HepG2 (cell line): ENCODE measurements around the gene PPP1CA. TPM values are rescaled to one million over a fixed set of nuclear protein-coding genes. Genes with fewer than 3 reads are reported as not detected.

Source experiments
- ATAC-seq: fragments of 200-7000 bp; cut with Tn5 transposase; 3 replicates; pipeline ENCODE4 v1.9.1; 2020; ENCODE audit warnings: mild to moderate bottlenecking, moderate library complexity
- BruUV-seq: library from RNA; stranded (reverse); fragments of 400-500 nt; replicated peaks from 2 replicates; lab custom pipeline; 2021; lab: Mats Ljungman, UMichigan
- CTCF ChIA-PET: fragments of 300-600 bp; formaldehyde crosslinking; extraction: SDS; loops from one replicate; lab custom pipeline; 2021; ENCODE audit warnings: low total read pairs, inconsistent platforms, low intra/inter-chr PET ratio; lab: Yijun Ruan, JAX
- POLR2A ChIA-PET: fragments of 350-600 bp; sonication (Branson Sonifier 250); formaldehyde crosslinking; loops from one replicate; lab custom pipeline; 2020; ENCODE audit warnings: antibody characterized with exemption, inconsistent platforms; lab: Yijun Ruan, JAX
- DNase-seq: peaks from one replicate; pipeline ENCODE4 v3.0.0-alpha.2; 2015; ENCODE audit warnings: low spot score
- FAIRE-seq: peaks from 3 replicates; lab custom pipeline; 2011; peaks lifted over from hg19 to GRCh38; lab: Jason Lieb, UNC
- H2AFZ ChIP-seq: one replicate; pipeline ENCODE4 v1.6.1; 2011; ENCODE audit warnings: low read length, inconsistent platforms
- H3K27ac ChIP-seq: fragments of 300-600 bp; 3 replicates; pipeline ENCODE4 v1.8.0; 2011; ENCODE audit warnings: mixed run types, mild to moderate bottlenecking, mixed read lengths, low read length, inconsistent platforms; ENCODE audit not compliant: insufficient read depth; ENCODE audit errors: extremely low read length
- H3K27me3 ChIP-seq, 2 experiments: fragments of 200-600 bp in 1 of 2; 2 replicates in 1 of 2; 3 replicates in 1 of 2; pipeline versions ENCODE4 v1.6.0 to v1.8.0; 2011; ENCODE audit warnings: low read length in 2 of 2, mild to moderate bottlenecking in 2 of 2, moderate library complexity in 2 of 2, inconsistent platforms in 1 of 2; ENCODE audit not compliant: insufficient read depth in 2 of 2, control insufficient read depth in 1 of 2
- H3K36me3 ChIP-seq, 2 experiments: fragments of 200-600 bp in 1 of 2; replicated peaks in 1 of 2; 2 replicates in 1 of 2; 3 replicates in 1 of 2; pipeline versions ENCODE4 v1.5.1 to v1.8.0; 2011; ENCODE audit warnings: low read length in 2 of 2, inconsistent platforms in 1 of 2; ENCODE audit not compliant: insufficient read depth in 2 of 2, control insufficient read depth in 1 of 2
- H3K4me1 ChIP-seq: 2 replicates; pipeline ENCODE4 v1.5.1; 2012; ENCODE audit warnings: low read length, inconsistent platforms; ENCODE audit not compliant: insufficient read depth
- H3K4me2 ChIP-seq: 2 replicates; pipeline ENCODE4 v1.6.0; 2011; ENCODE audit warnings: low read depth, low read length, inconsistent platforms
- H3K4me3 ChIP-seq, 3 experiments: fragments of 200-600 bp in 1 of 3; sonication (generic), shearing (Covaris generic) in 1 of 3; replicated peaks in 1 of 3; 2 replicates each; pipeline ENCODE4 v1.5.1; 2011 to 2016; ENCODE audit warnings: low read length in 3 of 3, inconsistent platforms in 2 of 3, low read depth in 2 of 3, mild to moderate bottlenecking in 2 of 3, control low read depth in 1 of 3, mixed read lengths in 1 of 3; ENCODE audit not compliant: insufficient read depth in 1 of 3
- H3K79me2 ChIP-seq: one replicate; pipeline ENCODE4 v1.6.1; 2011; ENCODE audit warnings: low read length, inconsistent platforms; ENCODE audit not compliant: insufficient read depth
- H3K9ac ChIP-seq: 2 replicates; pipeline ENCODE4 v1.6.0; 2011; ENCODE audit warnings: mild to moderate bottlenecking, low read depth, low read length, inconsistent platforms; ENCODE audit not compliant: insufficient read depth
- H3K9me3 ChIP-seq: 2 replicates; pipeline ENCODE4 v1.5.1; 2012; ENCODE audit warnings: mild to moderate bottlenecking, low read length
- H4K20me1 ChIP-seq: 2 replicates; pipeline ENCODE4 v1.6.0; 2011; ENCODE audit warnings: inconsistent platforms, mild to moderate bottlenecking, low read length, moderate library complexity; ENCODE audit not compliant: insufficient read depth
- AGO2 ChIP-seq: fragments of 200-400 bp; formaldehyde crosslinking; optimal IDR thresholded peaks from 2 replicates; pipeline ENCODE3; 2017; ENCODE audit warnings: mild to moderate bottlenecking, low read depth, low read length, moderate library complexity
- GZF1 ChIP-seq: sonication (generic); formaldehyde crosslinking; IDR thresholded peaks from 2 replicates; pipeline ENCODE4 v1.5.1; 2020; ENCODE audit warnings: mild to moderate bottlenecking, missing genetic modification reagents
- HNRNPL ChIP-seq: fragments of 200-400 bp; formaldehyde crosslinking; IDR thresholded peaks from 2 replicates; pipeline ENCODE4 v1.6.1; 2017; ENCODE audit warnings: mild to moderate bottlenecking, low read depth, low read length
- ZNF367 ChIP-seq: sonication (generic); formaldehyde crosslinking; IDR thresholded peaks from 2 replicates; pipeline ENCODE4 v1.4.0; 2020; ENCODE audit warnings: missing genetic modification reagents, borderline replicate concordance
- WGBS: methylation state at CpG from one replicate; pipeline ENCODE4 v1.1.6; 2017; ENCODE audit warnings: low lambda C conversion rate; 5-methylcytosine and 5-hydroxymethylcytosine counted together
- in situ Hi-C: cut with HindIII; loops from 2 replicates; pipeline ENCODE4 v1.10.0; 2017; ENCODE audit warnings: low pct_unique_long_range_greater_than_20kb; ENCODE audit not compliant: extremely low pct_ligation_motif_present
- intact Hi-C: fragments of 100-400 bp; cut with micrococcal nuclease; formaldehyde crosslinking; loops from one replicate; pipeline ENCODE4 v1.10.0; 2022; ENCODE audit not compliant: unreplicated experiment
- polyA plus RNA-seq, 8 experiments: library from polyadenylated mRNA; depleted of rRNA in 3 of 8; stranded (reverse) in 7 of 8; unstranded in 1 of 8; fragments of >200 nt; fragmentation: Illumina TruSeq in 4 of 8; extraction: Trizol in 4 of 8; gene quantifications; 2 replicates each; pipeline versions ENCODE4 v1.2.1 to v1.2.3, GENCODE V29; 2011 to 2016; ENCODE audit warnings: low read depth in 4 of 8, missing spikeins in 1 of 8, mixed read lengths in 1 of 8; ENCODE audit not compliant: insufficient read depth in 1 of 8
- total RNA-seq, 5 experiments: library from RNA; depleted of rRNA; stranded (reverse); fragments of >200 nt; fragmentation: Illumina TruSeq; extraction: Trizol; gene quantifications; 2 replicates each; pipeline ENCODE4 v1.2.3, GENCODE V29; 2016; ENCODE audit warnings: low read depth in 1 of 5
- TF ChIP-seq, protein P1 (sequence below): IDR thresholded peaks from 2 replicates; pipeline ENCODE4 v1.6.1; 2012; ENCODE audit warnings: inconsistent platforms

The PPP1CA gene
- total and polyA plus RNA-seq, 2 of the 13 experiments (the other 11 are each of a cell fraction or from before 2014, with no cell fraction given), result 149 to 170 TPM

DNA sequence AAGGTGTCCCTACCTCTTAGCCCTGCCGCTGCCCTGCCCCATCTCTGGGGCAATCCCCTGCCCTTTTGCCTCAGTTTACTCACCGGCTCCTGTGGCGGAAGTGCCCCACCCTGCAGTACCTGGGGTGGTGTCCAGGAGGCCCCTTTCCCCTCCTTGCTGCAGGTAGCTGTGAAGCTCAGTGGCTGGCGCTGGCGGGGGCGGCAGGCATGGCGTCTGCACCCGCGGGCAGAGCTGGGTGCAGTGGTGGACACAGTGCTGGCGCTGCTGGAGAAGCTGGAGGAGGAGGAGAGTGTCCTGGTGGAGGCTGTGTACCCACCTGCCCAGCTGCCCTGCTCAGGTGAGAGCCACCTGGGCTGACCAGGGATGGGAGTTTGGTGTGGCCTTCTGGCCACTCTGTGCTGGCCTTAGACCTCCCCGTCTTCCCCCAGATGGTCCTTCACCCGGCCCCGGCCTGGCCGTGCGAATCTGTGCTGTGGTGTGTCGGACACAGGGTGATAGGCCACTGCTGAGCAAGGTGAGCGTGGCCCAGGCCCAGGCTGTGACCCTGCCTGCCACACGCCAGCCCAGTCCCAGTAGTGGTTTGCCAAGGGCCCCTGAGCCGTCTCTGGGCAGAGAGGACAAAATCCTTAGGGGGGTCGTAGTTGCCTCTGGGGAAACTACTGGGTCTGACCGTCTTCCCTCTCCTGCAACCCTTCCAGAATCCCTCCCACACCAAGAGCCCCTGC lies 17.8 kb upstream of the PPP1CA start:
- WGBS, result 88% methylated on average over 10 of the region's 21 CpGs
- peaks cover 60% of the 10 kb centered on the region for H3K4me1 ChIP-seq
- no peak overlapping the region for H3K9ac ChIP-seq
- no peak for ATAC-seq
- intact Hi-C loops, result no loop called here
- TF ChIP-seq AGO2 (peak; percentile 13), HNRNPL (0 out of 2 replicates have a peak, but pooled peaks have one; percentile 37), ZNF367 (CRISPR knock-in tag) (no peak), GZF1 (CRISPR knock-in tag) (no peak)
- TF ChIP-seq, protein P1, sequence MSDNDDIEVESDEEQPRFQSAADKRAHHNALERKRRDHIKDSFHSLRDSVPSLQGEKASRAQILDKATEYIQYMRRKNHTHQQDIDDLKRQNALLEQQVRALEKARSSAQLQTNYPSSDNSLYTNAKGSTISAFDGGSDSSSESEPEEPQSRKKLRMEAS, result 0 out of 2 replicates have a peak, but pooled peaks have one; percentile 16
- no peak for FAIRE-seq
- H3K36me3 ChIP-seq, result no peaks in the 10 kb centered on the region
- H3K27ac ChIP-seq, result no peak overlapping the region
- BruUV-seq, result TSS peak; percentile 59
- H3K4me2 ChIP-seq, result peak overlapping the region; percentile 80
- H3K79me2 ChIP-seq, result no peaks in the 10 kb centered on the region
- H2AFZ ChIP-seq, result no peak overlapping the region
- H3K9me3 ChIP-seq, result no peaks in the 10 kb centered on the region
- POLR2A ChIA-PET, result interaction anchor here (0.7 to 7.4 kb wide), 6 partner anchors 8 to 131 kb away, joined by 3 to 78 read pairs (median 4); partner anchors contain the start of genes AIP, PPP1CA, RAD9A and TBC1D10C
- no peak for DNase-seq
- H3K27me3 ChIP-seq, result peaks cover 9 to 45% of the 10 kb centered on the region in 2 experiments; a peak in 4 of 5 replicates
- no peaks in the 10 kb centered on the region for H4K20me1 ChIP-seq
- no peak overlapping the region; a peak in 1 of 6 replicates for H3K4me3 ChIP-seq
- in situ Hi-C loops, result no loop called here
- CTCF ChIA-PET, result no interaction called here
